Fibroblast of skin of back (primary cell): Measurements from ENCODE around the gene SERP2.

Source experiments
- DNase-seq: peaks from one replicate; pipeline ENCODE4 v3.0.0-alpha.2; 2013

SERP2 gene

GRCh38 chr13:44359983-44360375 is 13.6 kb upstream of the SERP2 start:
- no peak for DNase-seq

- no peak for DNase-seq
These were observed 11.1 kb upstream of the SERP2 start for GRCh38 chr13:44362394-44363040.

GRCh38 chr13:44363631-44364344 is 9.8 kb upstream of the SERP2 start:
- no peak for DNase-seq

- DNase-seq: peak; percentile 74
These were observed 9.2 kb upstream of the SERP2 start for GRCh38 chr13:44364345-44365000.

GRCh38 chr13:44365008-44365407 is 8.6 kb upstream of the SERP2 start:
- DNase-seq: no peak

- DNase-seq: no peak
These were observed 7.7 kb upstream of the SERP2 start for GRCh38 chr13:44365899-44366298.

- peak; percentile 52 for DNase-seq
These were observed 5.5 kb upstream of the SERP2 start for GRCh38 chr13:44368062-44368591.

GRCh38 chr13:44368599-44369368 is 4.8 kb upstream of the SERP2 start:
- DNase-seq: no peak

- no peak for DNase-seq
These were observed 2.2 kb upstream of the SERP2 start for GRCh38 chr13:44371421-44371820.

- DNase-seq: no peak
These were observed 400 bp upstream of the SERP2 start for GRCh38 chr13:44373247-44373600.

- DNase-seq: no peak
These were observed 706 bp downstream of the SERP2 start for GRCh38 chr13:44374348-44374712.

- DNase-seq: no peak
These were observed 4.7 kb downstream of the SERP2 start for GRCh38 chr13:44378277-44378676.

GRCh38 chr13:44379885-44380284 is 6.3 kb downstream of the SERP2 start:
- DNase-seq: no peak

- DNase-seq: peak; percentile 73
These were observed 7.0 kb downstream of the SERP2 start for GRCh38 chr13:44380404-44381165.

GRCh38 chr13:44382635-44383145 is 9.1 kb downstream of the SERP2 start:
- DNase-seq: no peak

- no peak for DNase-seq
These were observed 10.3 kb downstream of the SERP2 start for GRCh38 chr13:44383945-44384344.

- DNase-seq: no peak
These were observed 11.2 kb downstream of the SERP2 start for GRCh38 chr13:44384778-44385177.

- no peak for DNase-seq
These were observed 11.8 kb downstream of the SERP2 start for GRCh38 chr13:44385401-44385800.

GRCh38 chr13:44385847-44386246 is 12.2 kb downstream of the SERP2 start:
- DNase-seq: no peak

GRCh38 chr13:44386913-44387556 is 13.4 kb downstream of the SERP2 start:
- DNase-seq: no peak

GRCh38 chr13:44388427-44389059 is 14.9 kb downstream of the SERP2 start:
- DNase-seq: no peak
